Right atrium auricular region (tissue), 2 donors: ENCODE results near the gene PLCL2. TPM values are rescaled to one million over a fixed set of nuclear protein-coding genes. Genes with fewer than 3 reads are reported as not detected.

ENCODE experiments used
- DNase-seq: peaks from one replicate; pipeline ENCODE4 v3.0.0-alpha.2; 2019; ENCODE audit warnings: low spot score
- H3K27ac ChIP-seq, 2 donors: fragments of 200-600 bp; sonication (generic); 1 replicate in 1 of 2; 2 replicates in 1 of 2; pipeline ENCODE4 v1.5.1; 2016 to 2019
- H3K27me3 ChIP-seq, 2 donors: fragments of 200-600 bp; sonication (generic); one replicate each; pipeline versions ENCODE4 v1.5.1 to v1.6.0; 2017 to 2019
- H3K36me3 ChIP-seq: fragments of 200-600 bp; sonication (generic); one replicate; pipeline ENCODE4 v1.5.1; 2016
- H3K4me1 ChIP-seq, 2 donors: fragments of 200-600 bp; sonication (generic); one replicate each; pipeline versions ENCODE4 v1.5.1 to v1.6.0; 2017 to 2019
- H3K4me3 ChIP-seq, 2 donors: fragments of 200-600 bp; sonication (generic); 1 replicate in 1 of 2; 2 replicates in 1 of 2; pipeline ENCODE4 v1.5.1; 2017 to 2019; ENCODE audit warnings: mild to moderate bottlenecking in 1 of 2, moderate library complexity in 1 of 2
- H3K9me3 ChIP-seq, 2 donors: fragments of 200-600 bp; sonication (generic); one replicate each; pipeline ENCODE4 v1.5.1; 2019
- CTCF ChIP-seq, 2 donors: fragments of 200-600 bp; sonication (generic); IDR thresholded peaks; one replicate each; pipeline ENCODE4 v1.5.1; 2019; ENCODE audit warnings: antibody characterized with exemption in 2 of 2
- total RNA-seq, 2 donors: library from RNA; depleted of rRNA; stranded (reverse); fragments of >200 nt; gene quantifications; one replicate each; pipeline ENCODE4 v1.1.0, GENCODE V29; 2016

PLCL2 gene
- total RNA-seq, 2 donors from 2014 or later, result 32.4 to 35.2 TPM

- Histone ChIP-seq H3K27ac (peak overlapping the region; percentile 27 to 65), H3K9me3 (no peaks in the 10 kb centered on the region), H3K4me1 (peaks cover 0 to 18% of the 10 kb centered on the region in 2 donors), H3K36me3 (peaks cover 4% of the 10 kb centered on the region), H3K4me3 (no peak overlapping the region), H3K27me3 (no peaks in the 10 kb centered on the region)
- no peak for DNase-seq
- no peak for TF ChIP-seq CTCF (IDR thresholded peaks at IDR 0.05)
These were observed 185.0 kb downstream of the PLCL2 start for GRCh38 chr3:17069754-17070153.

- Histone ChIP-seq H3K27ac (peak overlapping the region; percentile 51 to 65), H3K4me3 (no peak overlapping the region), H3K27me3 (no peaks in the 10 kb centered on the region)
These were observed 185.6 kb downstream of the PLCL2 start for GRCh38 chr3:17070161-17070959.

GRCh38 chr3:17074559-17074958, 189.8 kb downstream of the PLCL2 start:
- Histone ChIP-seq H3K36me3 (no peaks in the 10 kb centered on the region), H3K4me3 (no peak overlapping the region), H3K27me3 (no peaks in the 10 kb centered on the region), H3K4me1 (peaks cover 0 to 31% of the 10 kb centered on the region in 2 donors), H3K27ac (no peak overlapping the region), H3K9me3 (no peaks in the 10 kb centered on the region)
- no peak for TF ChIP-seq CTCF (IDR thresholded peaks at IDR 0.05)
- DNase-seq, result no peak

More at GRCh38 chr3:17070161-17070959, 185.6 kb downstream of the PLCL2 start:
- Histone ChIP-seq H3K9me3 (no peaks in the 10 kb centered on the region), H3K36me3 (peaks cover 4% of the 10 kb centered on the region), H3K4me1 (peaks cover 0 to 18% of the 10 kb centered on the region in 2 donors)
- DNase-seq, result no peak
- no peak for TF ChIP-seq CTCF (IDR thresholded peaks at IDR 0.05)

- no peak for DNase-seq
- no peak overlapping the region for H3K4me3 ChIP-seq
- H3K27me3 ChIP-seq, result no peaks in the 10 kb centered on the region
- H3K36me3 ChIP-seq, result no peaks in the 10 kb centered on the region
- no peaks in the 10 kb centered on the region for H3K9me3 ChIP-seq
- no peak overlapping the region for H3K27ac ChIP-seq
- H3K4me1 ChIP-seq, result peaks cover 0 to 24% of the 10 kb centered on the region in 2 donors
- no peak for TF ChIP-seq CTCF (IDR thresholded peaks at IDR 0.05)
These were observed 190.6 kb downstream of the PLCL2 start for GRCh38 chr3:17075358-17075757.

- Histone ChIP-seq H3K9me3 (no peaks in the 10 kb centered on the region), H3K27ac (no peak overlapping the region), H3K4me1 (peaks cover 0 to 19% of the 10 kb centered on the region in 2 donors), H3K4me3 (no peak overlapping the region), H3K36me3 (no peaks in the 10 kb centered on the region), H3K27me3 (no peaks in the 10 kb centered on the region)
- DNase-seq, result no peak
- TF ChIP-seq CTCF (IDR thresholded peaks at IDR 0.05), result no peak
These were observed 191.2 kb downstream of the PLCL2 start for GRCh38 chr3:17075907-17076306.
